ENCODE measurements around the gene PXYLP1.

The PXYLP1 gene

GRCh38 chr3:141230293-141230692 lies 1.3 kb upstream of the PXYLP1 start:
- no peak for DNase-seq

- DNase-seq, result peak; percentile 22
Observed at GRCh38 chr3:141231952-141232823, 563 bp downstream of the PXYLP1 start.

GRCh38 chr3:141233457-141234161 lies 2.0 kb downstream of the PXYLP1 start:
- DNase-seq, result no peak

- no peak for DNase-seq
Observed at GRCh38 chr3:141234283-141234682, 2.7 kb downstream of the PXYLP1 start.

GRCh38 chr3:141235661-141236171 lies 4.1 kb downstream of the PXYLP1 start:
- no peak for DNase-seq

- no peak for DNase-seq
Observed at GRCh38 chr3:141236361-141236760, 4.7 kb downstream of the PXYLP1 start.

GRCh38 chr3:141237701-141238521 lies 6.3 kb downstream of the PXYLP1 start:
- DNase-seq, result no peak

- DNase-seq, result no peak
Observed at GRCh38 chr3:141239511-141240281, 8.1 kb downstream of the PXYLP1 start.

GRCh38 chr3:141240286-141240685 lies 8.7 kb downstream of the PXYLP1 start:
- no peak for DNase-seq

- no peak for DNase-seq
Observed at GRCh38 chr3:141240687-141241615, 9.3 kb downstream of the PXYLP1 start.

GRCh38 chr3:141241616-141242376 lies 10.2 kb downstream of the PXYLP1 start:
- DNase-seq, result no peak

GRCh38 chr3:141242377-141243092 lies 10.9 kb downstream of the PXYLP1 start:
- DNase-seq, result no peak

GRCh38 chr3:141243271-141243707 lies 11.7 kb downstream of the PXYLP1 start:
- DNase-seq, result peak; percentile 76

- no peak for DNase-seq
Observed at GRCh38 chr3:141246224-141246957, 14.8 kb downstream of the PXYLP1 start.

GRCh38 chr3:141246958-141247301 lies 15.3 kb downstream of the PXYLP1 start:
- no peak for DNase-seq

- DNase-seq, result no peak
Observed at GRCh38 chr3:141248064-141248463, 16.4 kb downstream of the PXYLP1 start.

GRCh38 chr3:141249041-141249440 lies 17.4 kb downstream of the PXYLP1 start:
- DNase-seq, result no peak

- DNase-seq, result no peak
Observed at GRCh38 chr3:141250342-141250741, 18.7 kb downstream of the PXYLP1 start.

GRCh38 chr3:141250828-141251227 lies 19.2 kb downstream of the PXYLP1 start:
- DNase-seq, result no peak

Data from activated CD8-positive, alpha-beta memory T cell treated with anti-CD3 and anti-CD28 coated beads, Interleukin-2, amount 50 U/mL, for 4 hours (primary cell).